ENCODE measurements around the gene PTPRH. TPM values are rescaled to one million over a fixed set of nuclear protein-coding genes. Genes with fewer than 3 reads are reported as not detected.

Gene PTPRH
- total RNA-seq, 1 experiment from 2014 or later = 15.9 TPM

- TF ChIP-seq CTCF (IDR thresholded peaks at IDR 0.05 in 2 of 3, conservative IDR thresholded peaks at IDR 0.05 in 1 of 3; ENCODE audit: borderline replicate concordance in 1 of 3, insufficient read depth in 1 of 3, low read depth in 2 of 3, low read length in 2 of 3) = no peak
- TF ChIP-seq ZNF274 (IDR thresholded peaks at IDR 0.05; ENCODE audit: low read depth, low read length) = no peak
- TF ChIP-seq SRF (IDR thresholded peaks at IDR 0.05; ENCODE audit: low read depth) = no peak
- no peak for TF ChIP-seq CEBPB (IDR thresholded peaks at IDR 0.05; ENCODE audit: low read depth)
- no peak for TF ChIP-seq SP1 (IDR thresholded peaks at IDR 0.05; ENCODE audit: low read depth)
Observed at GRCh38 chr19:55198651-55199050, 10.7 kb downstream of the PTPRH start (continued).

GRCh38 chr19:55197528-55197927, 11.8 kb downstream of the PTPRH start:
- TF ChIP-seq, protein P1, sequence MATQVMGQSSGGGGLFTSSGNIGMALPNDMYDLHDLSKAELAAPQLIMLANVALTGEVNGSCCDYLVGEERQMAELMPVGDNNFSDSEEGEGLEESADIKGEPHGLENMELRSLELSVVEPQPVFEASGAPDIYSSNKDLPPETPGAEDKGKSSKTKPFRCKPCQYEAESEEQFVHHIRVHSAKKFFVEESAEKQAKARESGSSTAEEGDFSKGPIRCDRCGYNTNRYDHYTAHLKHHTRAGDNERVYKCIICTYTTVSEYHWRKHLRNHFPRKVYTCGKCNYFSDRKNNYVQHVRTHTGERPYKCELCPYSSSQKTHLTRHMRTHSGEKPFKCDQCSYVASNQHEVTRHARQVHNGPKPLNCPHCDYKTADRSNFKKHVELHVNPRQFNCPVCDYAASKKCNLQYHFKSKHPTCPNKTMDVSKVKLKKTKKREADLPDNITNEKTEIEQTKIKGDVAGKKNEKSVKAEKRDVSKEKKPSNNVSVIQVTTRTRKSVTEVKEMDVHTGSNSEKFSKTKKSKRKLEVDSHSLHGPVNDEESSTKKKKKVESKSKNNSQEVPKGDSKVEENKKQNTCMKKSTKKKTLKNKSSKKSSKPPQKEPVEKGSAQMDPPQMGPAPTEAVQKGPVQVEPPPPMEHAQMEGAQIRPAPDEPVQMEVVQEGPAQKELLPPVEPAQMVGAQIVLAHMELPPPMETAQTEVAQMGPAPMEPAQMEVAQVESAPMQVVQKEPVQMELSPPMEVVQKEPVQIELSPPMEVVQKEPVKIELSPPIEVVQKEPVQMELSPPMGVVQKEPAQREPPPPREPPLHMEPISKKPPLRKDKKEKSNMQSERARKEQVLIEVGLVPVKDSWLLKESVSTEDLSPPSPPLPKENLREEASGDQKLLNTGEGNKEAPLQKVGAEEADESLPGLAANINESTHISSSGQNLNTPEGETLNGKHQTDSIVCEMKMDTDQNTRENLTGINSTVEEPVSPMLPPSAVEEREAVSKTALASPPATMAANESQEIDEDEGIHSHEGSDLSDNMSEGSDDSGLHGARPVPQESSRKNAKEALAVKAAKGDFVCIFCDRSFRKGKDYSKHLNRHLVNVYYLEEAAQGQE (IDR thresholded peaks at IDR 0.05; ENCODE audit: low read depth) = no peak
- TF ChIP-seq SRF (IDR thresholded peaks at IDR 0.05; ENCODE audit: low read depth) (no peak), SP1 (IDR thresholded peaks at IDR 0.05; ENCODE audit: low read depth) (no peak), MAX (IDR thresholded peaks at IDR 0.05) (no peak), ZNF274 (IDR thresholded peaks at IDR 0.05; ENCODE audit: low read depth, low read length) (no peak), EZH2 (IDR thresholded peaks at IDR 0.05) (no peak), CEBPB (IDR thresholded peaks at IDR 0.05; ENCODE audit: low read depth) (no peak), ZFX (IDR thresholded peaks at IDR 0.05) (no peak), CBX3 (IDR thresholded peaks at IDR 0.05; ENCODE audit: low read depth) (no peak), FOSL1 (IDR thresholded peaks at IDR 0.05; ENCODE audit: low read depth) (no peak), POLR2A (IDR thresholded peaks at IDR 0.05; ENCODE audit: borderline replicate concordance, extremely low read depth, insufficient read depth, insufficient read length) (no peak), EGR1 (IDR thresholded peaks at IDR 0.05; ENCODE audit: low read depth) (no peak), EZH2phosphoT487 (IDR thresholded peaks at IDR 0.05; ENCODE audit: borderline replicate concordance) (no peak), SIN3A (IDR thresholded peaks at IDR 0.05; ENCODE audit: low read depth) (no peak)
- TF ChIP-seq, protein P2, sequence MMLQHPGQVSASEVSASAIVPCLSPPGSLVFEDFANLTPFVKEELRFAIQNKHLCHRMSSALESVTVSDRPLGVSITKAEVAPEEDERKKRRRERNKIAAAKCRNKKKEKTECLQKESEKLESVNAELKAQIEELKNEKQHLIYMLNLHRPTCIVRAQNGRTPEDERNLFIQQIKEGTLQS (IDR thresholded peaks at IDR 0.05) = no peak
- Histone ChIP-seq H3K9me3 (ENCODE audit: control insufficient read depth in 1 of 2, insufficient read depth in 1 of 2, low read depth in 1 of 2, low read length in 2 of 2) (no peaks in the 10 kb centered on the region), H4K20me1 (ENCODE audit: insufficient read depth) (no peaks in the 10 kb centered on the region), H3K9ac (ENCODE audit: low read length) (no peak overlapping the region), H3K27ac (ENCODE audit: low read depth, low read length) (no peak overlapping the region), H3K27me3 (ENCODE audit: insufficient read depth, low read length) (no peaks in the 10 kb centered on the region), H3K4me1 (ENCODE audit: control insufficient read depth in 1 of 2, insufficient read depth in 2 of 2, low read length in 2 of 2) (no peaks in the 10 kb centered on the region), H3K4me2 (ENCODE audit: low read length) (no peak overlapping the region), H3K4me3 (replicated peaks in 1 of 2; ENCODE audit: low read depth in 1 of 2, low read length in 2 of 2) (no peak overlapping the region), H3K79me2 (ENCODE audit: insufficient read depth, low read length) (no peaks in the 10 kb centered on the region), H3K9me2 (ENCODE audit: insufficient read depth) (no peaks in the 10 kb centered on the region), H2AFZ (ENCODE audit: low read depth, low read length, poor library complexity, severe bottlenecking) (no peak overlapping the region), H3K36me3 (ENCODE audit: control insufficient read depth in 1 of 2, insufficient read depth in 2 of 2, low read length in 2 of 2) (peaks cover 3 to 10% of the 10 kb centered on the region in 2 experiments; a peak in 3 of 4 replicates)
- intact Hi-C loops (cut with micrococcal nuclease) = no loop called here
- CTCF ChIA-PET = no interaction called here
- RAD21 ChIA-PET (ENCODE audit: low non-redundant PET in 1 of 2, low total read pairs in 2 of 2, uncharacterized antibody in 2 of 2, unreplicated experiment in 2 of 2) = no interaction called here
- POLR2A ChIA-PET = interaction anchor here (0.7 to 0.9 kb wide), 2 partner anchors 8 to 14 kb away, joined by 3 read pairs; no protein-coding TSS in a partner anchor
- ATAC-seq (peak; percentile 67), DNase-seq (ENCODE audit: low read depth, low spot score) (no peak)
- BruUV-seq (replicated peaks) = no TSS peak
